RWPE2 (cell line): ENCODE measurements around the gene SLC30A10.
A peak's percentile ranks its signal among the peaks of the same experiment; 100 is the strongest.
"Not testable (repeated sequence)": the region's sequence is repeated elsewhere in the genome, so short reads cannot be mapped to it uniquely, and the experiment has no call there.

Source experiments
- ATAC-seq: fragments of 200-7000 bp; cut with Tn5 transposase; 3 replicates; pipeline ENCODE4 v1.9.1; 2021; ENCODE audit warnings: low read depth
- DNase-seq: peaks from one replicate; pipeline ENCODE4 v3.0.0-alpha.2; 2020; ENCODE audit warnings: low spot score
- H3K27ac ChIP-seq: fragments of 450-650 bp; 2 replicates; pipeline ENCODE4 v1.5.1; 2017; ENCODE audit warnings: mild to moderate bottlenecking; ENCODE audit not compliant: poor library complexity, severe bottlenecking
- H3K27me3 ChIP-seq: fragments of 250-450 bp; sonication (Bioruptor Pico); 2 replicates; pipeline ENCODE4 v1.5.1; 2021; ENCODE audit warnings: mild to moderate bottlenecking, moderate library complexity; ENCODE audit not compliant: insufficient read depth, poor library complexity, severe bottlenecking
- H3K36me3 ChIP-seq: fragments of 250-450 bp; sonication (Bioruptor Pico); 2 replicates; pipeline ENCODE4 v1.5.1; 2020; ENCODE audit warnings: low read depth, mild to moderate bottlenecking, moderate library complexity
- H3K4me1 ChIP-seq: fragments of 250-450 bp; sonication (Bioruptor Pico); 2 replicates; pipeline ENCODE4 v1.5.1; 2021; ENCODE audit warnings: mild to moderate bottlenecking, moderate library complexity; ENCODE audit not compliant: insufficient read depth, poor library complexity, severe bottlenecking
- H3K4me3 ChIP-seq: fragments of 250-450 bp; sonication (Bioruptor Pico); 2 replicates; pipeline ENCODE4 v1.5.1; 2021; ENCODE audit warnings: mild to moderate bottlenecking, moderate library complexity; ENCODE audit not compliant: severe bottlenecking
- H3K9me3 ChIP-seq: fragments of 250-450 bp; sonication (Bioruptor Pico); 2 replicates; pipeline ENCODE4 v1.5.1; 2021; ENCODE audit warnings: mild to moderate bottlenecking, moderate library complexity; ENCODE audit not compliant: severe bottlenecking
- TF ChIP-seq, protein P1 (sequence below): fragments of 450-650 bp; IDR thresholded peaks from one replicate; pipeline ENCODE4 v1.5.1; 2017; ENCODE audit warnings: mild to moderate bottlenecking, moderate library complexity; ENCODE audit not compliant: poor library complexity, severe bottlenecking

Gene SLC30A10

GRCh38 chr1:219876798-219877209 lies 51.6 kb downstream of the SLC30A10 start:
- no peaks in the 10 kb centered on the region for H3K36me3 ChIP-seq
- no peak overlapping the region for H3K27ac ChIP-seq
- H3K27me3 ChIP-seq, result no peaks in the 10 kb centered on the region
- H3K4me3 ChIP-seq, result no peak overlapping the region
- no peaks in the 10 kb centered on the region for H3K9me3 ChIP-seq
- no peak for ATAC-seq
- DNase-seq, result no peak
- TF ChIP-seq, protein P1, sequence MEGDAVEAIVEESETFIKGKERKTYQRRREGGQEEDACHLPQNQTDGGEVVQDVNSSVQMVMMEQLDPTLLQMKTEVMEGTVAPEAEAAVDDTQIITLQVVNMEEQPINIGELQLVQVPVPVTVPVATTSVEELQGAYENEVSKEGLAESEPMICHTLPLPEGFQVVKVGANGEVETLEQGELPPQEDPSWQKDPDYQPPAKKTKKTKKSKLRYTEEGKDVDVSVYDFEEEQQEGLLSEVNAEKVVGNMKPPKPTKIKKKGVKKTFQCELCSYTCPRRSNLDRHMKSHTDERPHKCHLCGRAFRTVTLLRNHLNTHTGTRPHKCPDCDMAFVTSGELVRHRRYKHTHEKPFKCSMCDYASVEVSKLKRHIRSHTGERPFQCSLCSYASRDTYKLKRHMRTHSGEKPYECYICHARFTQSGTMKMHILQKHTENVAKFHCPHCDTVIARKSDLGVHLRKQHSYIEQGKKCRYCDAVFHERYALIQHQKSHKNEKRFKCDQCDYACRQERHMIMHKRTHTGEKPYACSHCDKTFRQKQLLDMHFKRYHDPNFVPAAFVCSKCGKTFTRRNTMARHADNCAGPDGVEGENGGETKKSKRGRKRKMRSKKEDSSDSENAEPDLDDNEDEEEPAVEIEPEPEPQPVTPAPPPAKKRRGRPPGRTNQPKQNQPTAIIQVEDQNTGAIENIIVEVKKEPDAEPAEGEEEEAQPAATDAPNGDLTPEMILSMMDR, result peak; percentile 29
- no peaks in the 10 kb centered on the region for H3K4me1 ChIP-seq

DNA sequence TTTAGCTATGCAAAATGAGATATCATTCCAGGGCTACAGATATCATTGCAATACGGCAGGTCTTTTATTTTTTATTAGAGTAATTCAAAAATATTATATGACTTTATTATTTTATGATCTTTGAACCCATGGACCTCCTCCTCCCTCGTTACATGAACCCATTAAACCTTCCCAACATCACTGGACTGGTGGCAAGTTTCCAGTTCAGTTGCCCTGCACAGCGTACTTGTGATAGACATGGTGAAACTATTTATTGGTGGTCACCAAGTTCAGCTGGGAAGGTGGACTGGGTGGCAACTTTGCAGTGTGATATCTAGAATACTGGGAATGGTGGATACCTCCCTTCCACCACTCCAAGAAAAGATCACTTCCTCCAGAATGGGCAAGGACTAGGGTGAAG lies 52.5 kb downstream of the SLC30A10 start:
- Histone ChIP-seq H3K9me3 (no peaks in the 10 kb centered on the region), H3K36me3 (no peaks in the 10 kb centered on the region), H3K4me3 (no peak overlapping the region), H3K27ac (no peak overlapping the region), H3K27me3 (no peaks in the 10 kb centered on the region), H3K4me1 (no peaks in the 10 kb centered on the region)
- TF ChIP-seq, protein P1, result no peak
- ATAC-seq (no peak), DNase-seq (no peak)

GRCh38 chr1:219872538-219872937 lies 55.8 kb downstream of the SLC30A10 start:
- not testable (repeated sequence) for H3K27ac ChIP-seq, H3K9me3 ChIP-seq, H3K27me3 ChIP-seq, H3K36me3 ChIP-seq, H3K4me3 ChIP-seq, H3K4me1 ChIP-seq, ATAC-seq, DNase-seq

DNA sequence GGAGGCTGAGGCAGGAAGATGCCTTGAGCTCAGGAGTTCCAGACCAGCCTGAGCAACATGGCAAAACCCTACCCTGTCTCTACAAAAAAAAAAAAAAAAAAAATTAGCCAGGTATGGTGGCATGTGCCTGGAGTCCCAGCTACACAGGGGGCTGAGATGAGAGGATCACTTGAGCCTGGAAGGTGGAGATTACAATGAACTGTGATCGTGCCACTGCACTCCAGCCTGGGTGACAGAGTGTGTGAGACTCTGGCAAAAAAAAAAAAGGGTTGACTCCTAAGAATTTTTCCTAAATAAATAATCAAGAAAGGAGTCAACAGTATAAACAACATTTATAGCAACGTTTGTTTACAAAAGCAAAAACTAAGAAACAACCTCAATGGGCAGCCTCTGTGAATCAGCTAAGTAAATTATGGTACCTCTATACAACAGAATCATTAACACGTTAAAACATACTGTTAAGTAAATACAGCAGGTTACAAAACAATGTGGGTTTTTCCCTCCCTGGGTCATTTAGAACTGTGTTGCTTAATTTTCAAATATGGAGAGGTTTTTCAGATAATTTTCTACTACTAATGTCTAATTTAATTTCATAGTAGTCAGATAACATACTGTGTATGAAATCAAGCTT lies 56.8 kb downstream of the SLC30A10 start:
- no peak overlapping the region for H3K4me3 ChIP-seq
- H3K9me3 ChIP-seq, result no peaks in the 10 kb centered on the region
- no peaks in the 10 kb centered on the region for H3K27me3 ChIP-seq
- no peaks in the 10 kb centered on the region for H3K36me3 ChIP-seq
- no peaks in the 10 kb centered on the region for H3K4me1 ChIP-seq
- TF ChIP-seq, protein P1, result no peak
- ATAC-seq (no peak), DNase-seq (no peak)
- H3K27ac ChIP-seq, result no peak overlapping the region

GRCh38 chr1:219868615-219869014 lies 59.7 kb downstream of the SLC30A10 start:
- H3K4me1 ChIP-seq, ATAC-seq, H3K4me3 ChIP-seq, H3K36me3 ChIP-seq, DNase-seq, H3K27ac ChIP-seq, H3K27me3 ChIP-seq, H3K9me3 ChIP-seq: not testable (repeated sequence)
